Measurements from ENCODE around the gene DGUOK. TPM values are rescaled to one million over a fixed set of nuclear protein-coding genes. Genes with fewer than 3 reads are reported as not detected.

DGUOK gene
- total RNA-seq, 2 experiments from 2014 or later, result 64.1 to 72.3 TPM

- POLR2A ChIA-PET, result no interaction called here
- H3K27me3 Mint-ChIP-seq, result no peaks in the 10 kb centered on the region
- CTCF ChIA-PET, result interaction anchor here (0.7 to 1.6 kb wide), 6 partner anchors 10 to 84 kb away, joined by 3 to 8 read pairs (median 3); no protein-coding TSS in a partner anchor
- peaks cover 61% of the 10 kb centered on the region for H3K4me1 Mint-ChIP-seq
- H3K36me3 Mint-ChIP-seq (ENCODE audit: low read depth), result no peaks in the 10 kb centered on the region
- H3K9me3 Mint-ChIP-seq, result no peaks in the 10 kb centered on the region
- peak overlapping the region; percentile 87 for H3K27ac Mint-ChIP-seq
- DNase-seq, result no peak
- no peak overlapping the region for H3K4me3 Mint-ChIP-seq
Measured at GRCh38 chr2:73969356-73969755, 42.7 kb downstream of the DGUOK start.

DNA sequence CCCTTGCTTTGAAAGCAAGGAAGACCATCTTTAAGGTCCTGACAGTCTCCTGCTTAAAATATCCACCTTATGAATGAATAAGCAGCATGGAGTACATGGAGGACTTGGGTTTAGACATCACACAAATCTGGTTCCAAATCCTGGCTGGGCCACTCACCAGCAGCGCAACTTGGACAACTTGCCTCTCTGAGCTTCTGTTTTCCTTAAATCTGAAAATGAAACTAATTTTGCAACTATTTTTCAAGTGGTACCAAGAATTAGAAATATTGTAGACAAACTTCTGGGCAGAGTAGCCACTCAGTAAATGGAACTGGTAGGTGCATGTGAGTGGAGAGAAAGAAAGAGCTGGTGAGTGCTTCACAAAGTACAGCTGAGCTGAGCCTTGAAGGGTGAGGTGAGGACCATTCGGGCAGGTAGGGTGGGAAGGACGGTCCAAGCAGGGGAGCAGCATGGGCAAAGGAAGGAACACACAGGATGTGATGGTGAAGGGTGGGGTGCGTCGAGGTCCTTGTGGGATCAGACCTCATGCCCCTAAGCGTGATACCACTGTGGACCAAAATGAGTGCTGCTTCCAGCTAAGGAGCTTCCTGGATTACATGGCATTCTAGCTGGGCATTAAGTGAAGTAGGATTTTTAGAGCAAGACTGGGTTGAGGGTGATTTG lies 43.6 kb downstream of the DGUOK start:
- Mint-ChIP-seq H3K4me1 (peaks cover 58% of the 10 kb centered on the region), H3K36me3 (ENCODE audit: low read depth) (no peaks in the 10 kb centered on the region), H3K27ac (peak overlapping the region; percentile 87), H3K4me3 (peak overlapping the region; percentile 46), H3K9me3 (no peaks in the 10 kb centered on the region), H3K27me3 (no peaks in the 10 kb centered on the region)
- no peak for DNase-seq
- ChIA-PET POLR2A (no interaction called here), CTCF (interaction anchor here (0.8 to 1.7 kb wide), 9 partner anchors 10 to 141 kb away, joined by 3 to 8 read pairs (median 3); partner anchors contain the start of gene STAMBP)

- H3K4me1 Mint-ChIP-seq, result peaks cover 65% of the 10 kb centered on the region
- no peaks in the 10 kb centered on the region for H3K36me3 Mint-ChIP-seq (ENCODE audit: low read depth)
- H3K4me3 Mint-ChIP-seq, result peak overlapping the region; percentile 46
- H3K27ac Mint-ChIP-seq, result peak overlapping the region; percentile 87
- peak; percentile 73 for DNase-seq
- no peaks in the 10 kb centered on the region for H3K27me3 Mint-ChIP-seq
- CTCF ChIA-PET, result interaction anchor here (1.0 to 1.7 kb wide), 5 partner anchors 12 to 142 kb away, joined by 3 to 4 read pairs (median 3); partner anchors contain the start of gene STAMBP
- no peaks in the 10 kb centered on the region for H3K9me3 Mint-ChIP-seq
- POLR2A ChIA-PET, result no interaction called here
Measured at GRCh38 chr2:73970850-73971471, 44.3 kb downstream of the DGUOK start.

DNA sequence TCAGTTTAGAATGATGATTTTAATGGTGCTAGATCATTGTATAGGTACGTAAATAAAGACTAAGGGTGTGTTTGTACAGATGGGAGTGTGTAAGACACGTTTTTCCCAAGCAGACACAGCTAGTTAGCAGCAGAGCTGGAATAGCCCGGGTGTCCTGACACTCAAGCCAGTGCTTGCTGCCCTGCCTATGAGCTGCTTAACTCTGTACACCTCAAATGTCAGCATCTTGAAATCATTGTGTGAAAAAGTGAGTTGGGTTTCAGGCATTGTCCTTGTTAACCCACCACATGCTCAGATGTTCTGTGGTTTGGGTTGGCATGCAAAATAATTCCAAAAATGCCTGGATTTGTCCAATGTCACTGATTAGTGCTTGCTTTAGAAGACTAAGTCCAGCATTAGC lies 45.0 kb downstream of the DGUOK start:
- POLR2A ChIA-PET, result no interaction called here
- peak overlapping the region; percentile 46 for H3K4me3 Mint-ChIP-seq

DNA sequence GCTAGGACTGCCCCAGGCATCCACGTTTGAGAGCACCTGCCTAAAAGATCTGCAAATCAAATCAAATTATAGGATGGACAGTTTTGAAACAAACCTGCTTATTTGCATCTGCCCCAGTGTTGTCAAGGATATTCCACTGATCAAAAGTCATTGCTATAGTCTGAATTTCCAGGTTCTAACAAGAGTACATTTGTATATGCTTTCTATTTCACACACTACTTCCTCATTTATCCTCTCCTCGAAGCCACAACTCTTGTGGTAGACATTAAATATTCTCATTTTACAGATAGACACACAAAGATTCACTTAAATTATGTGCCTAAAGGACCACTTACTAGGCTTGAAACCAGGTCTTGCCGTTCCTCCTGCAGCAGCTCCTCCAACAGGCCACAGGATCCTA lies 46.2 kb downstream of the DGUOK start:
- ChIA-PET CTCF (interaction anchor here (0.5 kb wide), 1 partner anchor 93 kb away, joined by 3 read pairs; no protein-coding TSS in a partner anchor), POLR2A (no interaction called here)
- no peak overlapping the region for H3K4me3 Mint-ChIP-seq
- H3K4me1 Mint-ChIP-seq, result peaks cover 74% of the 10 kb centered on the region
- no peaks in the 10 kb centered on the region for H3K9me3 Mint-ChIP-seq
- H3K27me3 Mint-ChIP-seq, result no peaks in the 10 kb centered on the region
- no peak for DNase-seq
- H3K36me3 Mint-ChIP-seq (ENCODE audit: low read depth), result no peaks in the 10 kb centered on the region
- no peak overlapping the region for H3K27ac Mint-ChIP-seq

More for the DNA sequence above, 45.0 kb downstream of the DGUOK start:
- CTCF ChIA-PET, result interaction anchor here (1.0 to 1.1 kb wide), 2 partner anchors 11 to 14 kb away, joined by 3 read pairs; no protein-coding TSS in a partner anchor
- no peak for DNase-seq
- Mint-ChIP-seq H3K36me3 (ENCODE audit: low read depth) (no peaks in the 10 kb centered on the region), H3K4me1 (peaks cover 71% of the 10 kb centered on the region), H3K9me3 (no peaks in the 10 kb centered on the region), H3K27me3 (no peaks in the 10 kb centered on the region), H3K27ac (peak overlapping the region; percentile 87)

- ChIA-PET POLR2A (no interaction called here), CTCF (interaction anchor here (1.0 to 1.9 kb wide), 3 partner anchors 12 to 67 kb away, joined by 3 to 9 read pairs (median 3); no protein-coding TSS in a partner anchor)
- Mint-ChIP-seq H3K27ac (peak overlapping the region; percentile 72), H3K4me1 (peaks cover 75% of the 10 kb centered on the region), H3K9me3 (no peaks in the 10 kb centered on the region), H3K4me3 (no peak overlapping the region), H3K36me3 (ENCODE audit: low read depth) (no peaks in the 10 kb centered on the region), H3K27me3 (no peaks in the 10 kb centered on the region)
- no peak for DNase-seq
Measured at GRCh38 chr2:73975731-73976130, 49.1 kb downstream of the DGUOK start.

DNA sequence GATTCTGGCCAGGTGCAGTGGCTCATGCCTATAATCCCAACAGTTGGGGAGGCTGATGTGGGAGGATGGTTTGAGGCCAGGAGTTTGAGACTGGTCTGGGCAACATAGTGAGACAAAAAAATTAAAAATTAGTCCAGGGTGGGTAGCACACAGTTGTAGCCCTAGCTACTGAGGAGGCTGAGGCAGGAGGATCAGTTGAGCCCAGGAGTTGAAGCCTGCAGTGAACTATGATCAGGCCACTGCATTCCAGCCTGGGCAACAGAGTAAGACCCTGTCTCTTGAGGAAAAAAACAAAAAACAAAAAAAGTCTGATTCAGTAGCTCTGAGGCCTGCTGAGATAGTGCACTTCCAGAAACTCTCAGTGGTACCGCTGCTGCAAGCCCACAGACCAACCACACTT lies 50.1 kb downstream of the DGUOK start:
- Mint-ChIP-seq H3K27ac (no peak overlapping the region), H3K36me3 (ENCODE audit: low read depth) (no peaks in the 10 kb centered on the region), H3K4me1 (peaks cover 74% of the 10 kb centered on the region), H3K4me3 (no peak overlapping the region), H3K9me3 (no peaks in the 10 kb centered on the region), H3K27me3 (peaks cover under 1% of the 10 kb centered on the region)
- no peak for DNase-seq
- ChIA-PET CTCF (interaction anchor here (1.0 to 1.9 kb wide), 3 partner anchors 11 to 143 kb away, joined by 3 to 9 read pairs (median 3); no protein-coding TSS in a partner anchor), POLR2A (no interaction called here)

DNA sequence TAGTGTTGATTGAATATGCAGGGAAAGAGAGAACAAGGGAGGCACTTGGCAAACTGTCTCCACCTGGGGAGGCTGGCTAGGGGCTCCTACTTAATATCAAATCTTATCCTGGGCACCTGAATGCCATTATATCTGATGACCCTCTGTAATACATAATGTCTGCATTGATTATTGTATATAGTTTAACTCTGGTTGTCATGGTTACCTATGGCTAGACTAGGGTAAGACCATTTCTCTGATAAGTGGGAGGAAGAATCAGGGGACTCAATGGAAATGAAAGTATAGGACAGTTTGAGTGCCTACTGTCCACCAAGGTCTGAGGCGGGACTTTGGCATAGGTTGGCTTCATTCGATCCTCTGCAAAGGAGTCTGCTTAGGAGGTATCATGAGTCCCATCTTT lies 50.8 kb downstream of the DGUOK start:
- H3K4me1 Mint-ChIP-seq, result peaks cover 73% of the 10 kb centered on the region
- no peak overlapping the region for H3K4me3 Mint-ChIP-seq
- no peaks in the 10 kb centered on the region for H3K9me3 Mint-ChIP-seq
- CTCF ChIA-PET, result no interaction called here
- H3K27me3 Mint-ChIP-seq, result peaks cover 3% of the 10 kb centered on the region
- peak overlapping the region; percentile 52 for H3K27ac Mint-ChIP-seq
- DNase-seq, result no peak
- POLR2A ChIA-PET, result no interaction called here
- no peaks in the 10 kb centered on the region for H3K36me3 Mint-ChIP-seq (ENCODE audit: low read depth)

DNA sequence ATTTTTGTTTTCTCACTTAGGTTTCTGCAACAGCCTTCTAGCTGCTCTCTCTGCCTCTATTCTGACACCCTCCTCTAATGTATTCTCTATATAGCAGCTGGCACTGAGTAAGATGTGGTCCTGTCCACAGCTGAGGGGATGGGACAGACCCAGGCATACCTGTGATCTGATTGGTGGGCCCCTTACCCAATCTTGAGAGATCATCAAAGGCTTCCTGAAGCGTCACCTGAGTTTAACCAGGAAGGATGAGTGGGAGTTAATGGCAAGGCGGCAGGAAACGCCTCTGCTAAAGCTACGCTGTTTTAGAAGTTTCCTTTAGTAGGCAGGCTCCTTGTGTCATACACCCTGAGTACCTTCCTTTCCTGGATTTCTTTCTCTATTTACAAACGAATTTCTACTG lies 52.3 kb downstream of the DGUOK start:
- ChIA-PET POLR2A (no interaction called here), CTCF (interaction anchor here (0.6 to 2.6 kb wide), 6 partner anchors 9 to 156 kb away, joined by 3 to 9 read pairs (median 4); no protein-coding TSS in a partner anchor)
- Mint-ChIP-seq H3K9me3 (no peaks in the 10 kb centered on the region), H3K27ac (peak overlapping the region; percentile 84), H3K4me1 (peaks cover 78% of the 10 kb centered on the region), H3K27me3 (peaks cover 11% of the 10 kb centered on the region), H3K4me3 (peak overlapping the region; percentile 24), H3K36me3 (ENCODE audit: low read depth) (no peaks in the 10 kb centered on the region)
- peak; percentile 74 for DNase-seq

DNA sequence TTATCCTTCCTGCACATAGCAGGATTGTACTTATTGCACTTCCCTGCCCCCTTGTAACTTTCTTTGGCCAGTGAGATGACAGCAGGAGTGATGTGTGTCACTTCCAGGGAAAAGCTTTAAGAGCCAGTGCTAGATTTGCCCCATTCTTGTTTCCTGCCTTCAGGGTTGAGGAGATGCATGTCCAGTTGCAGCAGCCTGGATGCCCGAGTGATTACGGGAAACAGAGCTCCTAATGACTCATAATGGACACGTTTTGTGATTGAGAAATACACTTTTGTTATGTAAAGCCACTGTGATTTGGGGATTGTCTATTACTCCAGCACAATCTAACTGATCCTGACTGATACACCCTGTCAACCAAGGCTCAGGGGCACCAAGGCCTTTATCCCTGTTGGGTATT lies 53.0 kb downstream of the DGUOK start:
- Mint-ChIP-seq H3K27me3 (peaks cover 11% of the 10 kb centered on the region), H3K27ac (no peak overlapping the region), H3K4me3 (peak overlapping the region; percentile 24), H3K9me3 (no peaks in the 10 kb centered on the region), H3K36me3 (ENCODE audit: low read depth) (no peaks in the 10 kb centered on the region), H3K4me1 (peaks cover 77% of the 10 kb centered on the region)
- no peak for DNase-seq
- CTCF ChIA-PET, result interaction anchor here (2.5 to 2.6 kb wide), 2 partner anchors 10 to 12 kb away, joined by 8 to 9 read pairs; no protein-coding TSS in a partner anchor
- POLR2A ChIA-PET, result no interaction called here

DNA sequence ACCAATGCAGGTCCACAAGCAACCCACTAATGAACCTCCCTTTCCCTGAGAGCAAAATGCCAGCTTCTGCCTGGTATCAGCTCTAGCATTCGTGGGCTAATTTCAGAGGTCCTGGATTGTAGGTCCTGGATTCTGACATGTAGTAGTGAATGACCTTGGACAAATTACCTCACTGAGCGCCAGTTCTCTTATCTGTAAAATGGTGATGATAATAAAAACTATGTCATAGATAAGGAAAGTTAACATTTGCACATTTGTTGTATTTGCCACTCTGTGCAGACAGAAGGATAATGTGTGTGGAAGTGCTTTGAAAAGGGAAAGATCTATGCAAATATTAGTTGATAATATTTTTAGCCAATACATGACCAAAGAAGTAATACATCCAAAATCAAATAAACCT lies 53.9 kb downstream of the DGUOK start:
- POLR2A ChIA-PET, result no interaction called here
- Mint-ChIP-seq H3K4me1 (peaks cover 71% of the 10 kb centered on the region), H3K27me3 (peaks cover 11% of the 10 kb centered on the region), H3K9me3 (no peaks in the 10 kb centered on the region), H3K27ac (no peak overlapping the region), H3K36me3 (ENCODE audit: low read depth) (no peaks in the 10 kb centered on the region), H3K4me3 (peak overlapping the region; percentile 66)
- CTCF ChIA-PET, result interaction anchor here (2.5 to 2.6 kb wide), 2 partner anchors 11 to 13 kb away, joined by 8 to 9 read pairs; no protein-coding TSS in a partner anchor
- DNase-seq, result no peak

GRCh38 chr2:73981081-73982001 lies 54.7 kb downstream of the DGUOK start:
- peaks cover 72% of the 10 kb centered on the region for H3K4me1 Mint-ChIP-seq
- ChIA-PET CTCF (interaction anchor here (1.4 to 2.6 kb wide), 4 partner anchors 12 to 16 kb away, joined by 3 to 9 read pairs (median 6); no protein-coding TSS in a partner anchor), POLR2A (no interaction called here)
- H3K36me3 Mint-ChIP-seq (ENCODE audit: low read depth), result peaks cover 3% of the 10 kb centered on the region
- no peak overlapping the region for H3K27ac Mint-ChIP-seq
- peaks cover 11% of the 10 kb centered on the region for H3K27me3 Mint-ChIP-seq
- peak overlapping the region; percentile 66 for H3K4me3 Mint-ChIP-seq
- H3K9me3 Mint-ChIP-seq, result no peaks in the 10 kb centered on the region
- DNase-seq, result peak; percentile 33

Measured in activated CD4-positive, alpha-beta T cell treated with anti-CD3 and anti-CD28 coated beads, Interleukin-2, amount 10 ng/mL, durations not matched to agents 7 days and 5 days (primary cell).